Stimulated activated CD8-positive, alpha-beta memory T cell treated with anti-CD3 and anti-CD28 coated beads, Interleukin-4, amount 100 ng/mL, for 48 hours (primary cell): ENCODE results near the gene SNED1.

Experiments used
- DNase-seq: peaks from one replicate; pipeline ENCODE4 v3.0.0-alpha.2; 2020

The SNED1 gene

GRCh38 chr2:241133436-241133820 lies 135.0 kb downstream of the SNED1 start:
- no peak for DNase-seq

GRCh38 chr2:241134711-241135110 lies 136.3 kb downstream of the SNED1 start:
- DNase-seq, result no peak

DNA sequence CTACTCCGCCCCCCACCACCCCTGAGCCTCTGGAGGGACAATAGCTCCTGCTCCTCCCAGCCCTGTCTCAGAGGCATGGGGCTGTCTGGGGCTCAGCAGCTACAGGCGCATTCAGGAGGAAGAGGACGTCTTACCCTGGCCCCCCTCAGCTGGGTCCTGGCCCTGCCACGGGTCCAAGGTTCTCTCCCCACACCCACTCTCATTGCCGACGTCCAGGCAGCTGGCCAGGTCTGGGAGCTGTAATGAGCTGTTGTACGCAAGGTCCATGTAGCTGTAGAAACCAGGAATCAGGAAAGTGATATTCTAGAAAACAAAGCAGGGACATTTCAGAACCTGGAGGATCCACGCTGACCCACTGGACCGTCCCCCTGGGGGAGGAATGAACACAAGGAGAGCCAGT lies 137.3 kb downstream of the SNED1 start:
- DNase-seq, result no peak

DNA sequence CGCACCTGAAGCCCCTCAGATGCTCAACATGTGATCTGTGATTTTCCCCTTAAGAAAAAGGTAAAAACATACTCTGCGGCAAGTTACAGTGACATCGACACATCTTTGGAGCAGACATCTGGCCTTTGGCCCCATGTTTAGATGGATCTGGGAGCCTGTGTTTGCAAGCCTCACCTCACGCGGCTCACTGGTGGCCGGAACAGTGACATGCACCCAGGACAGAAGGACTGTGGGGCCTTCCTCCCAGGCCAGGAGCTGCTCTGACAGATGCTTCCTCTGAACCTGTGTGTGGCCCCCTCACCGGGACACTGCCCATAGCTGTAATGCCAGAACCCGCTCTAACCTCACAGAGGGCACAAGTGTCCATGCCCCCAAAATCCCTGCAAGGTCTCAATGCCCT lies 137.8 kb downstream of the SNED1 start:
- DNase-seq, result no peak

DNA sequence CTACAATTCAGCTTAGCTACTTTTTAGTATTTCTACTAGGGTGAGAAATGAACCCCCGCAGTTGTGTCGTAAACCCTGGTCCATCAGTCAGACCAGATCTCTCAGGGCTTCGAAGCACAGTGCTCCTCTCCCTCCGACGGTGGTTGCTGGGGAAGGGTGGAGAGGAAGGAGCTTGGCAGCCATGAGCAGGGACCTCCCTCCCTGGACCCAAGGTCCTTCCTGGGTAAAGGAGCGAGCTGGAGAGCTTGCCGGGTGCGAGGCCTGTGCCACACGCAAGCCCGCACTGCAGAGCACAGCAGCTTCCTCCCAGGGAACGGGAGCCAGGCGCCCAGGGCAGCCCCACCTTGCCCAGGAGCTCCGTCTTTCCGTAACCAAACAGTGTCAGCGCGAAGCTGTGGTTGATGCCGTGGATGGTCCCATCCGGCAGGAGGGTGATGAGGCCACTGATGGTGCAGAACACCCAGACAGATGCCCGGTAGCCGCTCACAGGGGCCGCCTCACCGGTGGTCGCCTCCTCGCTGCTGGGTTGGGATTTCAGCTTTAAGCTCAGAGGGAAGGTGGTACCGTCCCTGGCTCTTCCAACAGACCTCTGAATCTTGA lies 138.3 kb downstream of the SNED1 start:
- DNase-seq, result no peak

- no peak for DNase-seq
Observed at GRCh38 chr2:241137276-241138190, 139.1 kb downstream of the SNED1 start.

GRCh38 chr2:241138471-241138870 lies 140.1 kb downstream of the SNED1 start:
- DNase-seq, result no peak

GRCh38 chr2:241139531-241140444 lies 141.4 kb downstream of the SNED1 start:
- DNase-seq, result no peak

DNA sequence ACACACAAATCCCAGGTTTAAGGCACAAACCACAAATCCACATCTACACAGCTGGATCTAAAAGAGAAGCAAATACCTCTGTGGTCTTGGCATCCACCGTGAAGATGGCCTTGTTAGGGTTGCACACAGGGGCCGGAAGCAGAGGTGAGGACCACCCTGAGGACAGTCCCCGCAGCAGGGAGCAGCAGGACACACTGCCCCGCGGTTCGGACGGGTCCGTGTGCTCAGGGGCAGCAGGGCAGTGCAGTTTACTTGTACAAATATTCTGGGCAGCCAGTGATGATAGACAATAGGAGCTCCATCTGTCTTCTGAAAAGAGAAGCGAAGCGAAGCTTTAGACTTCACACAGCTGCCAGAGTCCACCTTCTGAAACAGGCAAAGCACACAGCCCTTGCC lies 142.0 kb downstream of the SNED1 start:
- DNase-seq, result no peak

DNA sequence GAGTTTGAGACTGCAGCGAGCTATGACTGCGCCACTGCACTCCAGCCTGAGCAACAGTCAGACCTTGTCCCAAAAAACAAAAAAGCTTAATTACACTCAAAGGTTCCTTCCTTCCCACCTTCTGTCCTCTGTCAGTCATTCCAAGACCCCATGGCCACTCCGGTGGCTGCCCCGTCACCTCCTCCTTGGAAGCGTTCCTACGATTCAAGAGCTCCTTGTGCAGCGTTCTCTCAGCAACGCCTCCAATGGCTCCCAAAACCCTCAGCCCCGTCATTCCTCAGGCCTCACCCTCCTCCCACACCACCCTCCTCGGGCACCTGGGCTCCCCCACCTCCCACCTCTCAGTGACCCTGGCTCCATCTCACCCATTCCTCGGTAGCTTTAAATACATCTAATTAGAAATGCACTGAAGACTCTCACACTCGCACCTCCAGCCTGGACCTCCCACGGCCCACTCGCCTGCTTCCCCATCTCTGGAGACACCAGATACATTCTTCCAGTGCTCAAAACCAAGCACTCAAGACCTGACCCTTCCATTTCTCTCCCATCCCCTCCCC lies 142.9 kb downstream of the SNED1 start:
- no peak for DNase-seq

- DNase-seq, result no peak
Observed at GRCh38 chr2:241142063-241142462, 143.6 kb downstream of the SNED1 start.

GRCh38 chr2:241142593-241142992 lies 144.2 kb downstream of the SNED1 start:
- DNase-seq, result no peak
